Spleen (tissue), 7 donors: ENCODE data around the gene WFDC9.

Source experiments
- CTCF ChIP-seq, 11 experiments: fragments of 200-600 bp in 7 of 11; fragments of 450-650 bp in 4 of 11; sonication (generic) in 4 of 11; IDR thresholded peaks in 8 of 11; conservative IDR thresholded peaks in 3 of 11; 1 replicate in 7 of 11; 2 replicates in 4 of 11; pipeline versions ENCODE4 v1.4.0 to v1.8.0; 2016 to 2021; ENCODE audit warnings: antibody characterized with exemption in 11 of 11, inconsistent platforms in 4 of 11, mild to moderate bottlenecking in 1 of 11
- POLR2A ChIP-seq, 3 donors: fragments of 450-650 bp; IDR thresholded peaks; one replicate each; pipeline ENCODE4 v1.5.1; 2017; ENCODE audit warnings: antibody characterized with exemption in 3 of 3, mild to moderate bottlenecking in 1 of 3
- POLR2AphosphoS5 ChIP-seq, 3 donors: sonication (generic); formaldehyde crosslinking; IDR thresholded peaks; one replicate each; pipeline ENCODE4 v1.5.1; 2017; ENCODE audit warnings: antibody characterized with exemption in 3 of 3
- donor health status: DM: no; HTN: no; CAD: no; lungs with moderate emphysema.
- donor health status: DM: no; HTN: no; CAD: no.
- donor health status: DM: no; HTN: no; CAD: no.

DNA sequence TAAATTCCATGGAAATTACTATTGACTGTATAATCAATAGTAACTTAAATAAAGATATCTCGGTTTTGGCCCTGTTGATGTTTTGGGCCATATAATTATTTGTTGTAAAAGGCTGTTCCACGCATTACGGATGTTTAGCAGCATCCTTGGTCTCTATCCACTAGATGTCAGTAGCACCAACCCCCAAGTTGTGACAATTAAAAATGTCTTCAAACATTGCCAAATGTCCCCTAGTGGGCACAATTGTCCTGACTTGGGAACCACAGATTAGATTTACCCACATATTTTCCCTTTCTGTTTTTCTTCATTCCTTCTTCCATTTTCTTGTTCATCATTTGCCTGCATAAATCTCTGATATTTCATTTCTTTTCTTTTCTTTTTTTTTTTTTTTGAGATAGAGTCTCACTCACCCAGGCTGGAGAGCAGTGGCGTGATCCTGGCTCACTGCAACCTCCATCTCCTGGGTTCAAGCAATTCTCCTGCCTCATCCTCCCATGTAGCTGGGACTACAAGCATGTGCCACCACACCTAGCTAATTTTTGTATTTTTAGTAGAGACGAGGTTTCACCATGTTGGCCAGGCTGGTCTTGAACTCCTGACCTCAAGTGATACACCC lies 38.4 kb downstream of the WFDC9 start:
- TF ChIP-seq CTCF (IDR thresholded peaks at IDR 0.05 in 8 of 11, conservative IDR thresholded peaks at IDR 0.05 in 3 of 11) (peak in 10 of 11 experiments; percentile 31 to 66 (median 48)), POLR2AphosphoS5 (IDR thresholded peaks at IDR 0.05) (no peak), POLR2A (IDR thresholded peaks at IDR 0.05) (no peak)
